ENCODE measurements around the gene ZFP36. TPM values are rescaled to one million over a fixed set of nuclear protein-coding genes. Genes with fewer than 3 reads are reported as not detected.

The ZFP36 gene
- total and polyA plus RNA-seq, 7 experiments from 2014 or later = 72.1 to 1,250 (median 177) TPM

DNA sequence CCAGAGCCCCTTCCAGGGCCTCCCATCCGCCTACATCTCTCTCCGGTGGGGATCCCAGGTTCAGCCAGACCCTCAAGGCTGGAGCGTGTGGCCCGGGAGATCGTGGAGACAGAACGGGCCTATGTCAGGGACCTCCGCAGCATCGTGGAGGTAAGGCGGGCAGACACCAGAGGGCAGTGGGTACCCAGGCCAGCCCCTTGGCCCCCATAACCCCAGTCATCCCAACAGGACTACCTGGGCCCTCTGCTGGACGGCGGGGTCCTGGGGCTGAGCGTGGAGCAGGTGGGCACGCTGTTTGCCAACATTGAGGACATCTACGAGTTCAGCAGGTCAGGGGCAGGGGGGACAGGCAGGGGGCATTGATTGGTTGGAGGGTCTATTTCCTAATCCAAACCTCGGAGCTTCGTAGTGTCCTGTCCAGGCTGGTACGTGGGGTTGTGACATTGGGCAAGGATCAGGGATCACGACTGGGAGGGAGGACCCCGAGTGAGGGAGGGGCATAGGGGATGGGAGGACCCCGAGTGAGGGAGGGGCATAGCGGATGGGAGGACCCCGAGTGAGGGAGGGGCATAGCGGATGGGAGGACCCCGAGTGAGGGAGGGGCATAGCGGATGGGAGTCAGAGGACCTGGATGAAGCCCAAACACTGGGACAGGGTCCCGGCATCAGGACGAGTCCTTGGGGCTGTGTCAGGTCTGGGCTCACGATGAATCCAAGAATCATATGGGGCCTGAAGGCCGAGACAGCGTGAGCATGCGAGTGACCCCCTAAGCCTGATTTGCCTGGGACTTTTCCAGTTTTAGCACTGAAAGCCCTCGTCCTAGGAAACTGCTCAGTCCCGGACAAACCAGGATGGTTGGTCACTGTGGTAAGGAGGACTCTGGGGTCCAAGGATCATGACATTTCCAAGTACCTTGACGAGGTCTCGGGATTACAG is 8.7 kb downstream of the ZFP36 start:
- Histone ChIP-seq H3K9me3 (ENCODE audit: control insufficient read depth in 2 of 3, low read length in 3 of 3) (no peaks in the 10 kb centered on the region), H3K36me3 (ENCODE audit: control insufficient read depth in 2 of 3, insufficient read depth in 3 of 3, low read length in 3 of 3) (peaks cover 0 to 30% (median 0%) of the 10 kb centered on the region in 3 experiments), H3K27me3 (ENCODE audit: control insufficient read depth in 2 of 2, insufficient read depth in 2 of 2, low read length in 2 of 2) (no peaks in the 10 kb centered on the region), H3K4me3 (ENCODE audit: low read length) (no peak overlapping the region), H3K27ac (ENCODE audit: low read depth, low read length) (no peak overlapping the region), H3K4me1 (ENCODE audit: control insufficient read depth in 2 of 2, insufficient read depth in 2 of 2, low read length in 2 of 2) (peaks cover 14 to 21% of the 10 kb centered on the region in 2 donors)
- DNase-seq = no peak
- ChIA-PET CTCF (interaction anchor here (0.6 to 1.6 kb wide), 4 partner anchors 10 to 327 kb away, joined by 3 to 5 read pairs (median 4); no protein-coding TSS in a partner anchor), POLR2A (interaction anchor here (0.9 to 5.8 kb wide), 8 partner anchors 9 to 31 kb away, joined by 3 to 25 read pairs (median 5); partner anchors contain the start of genes PAF1 and RPS16)
- Mint-ChIP-seq H3K36me3 (peaks cover 0 to 17% (median 5%) of the 10 kb centered on the region in 5 donors), H3K27ac (peak overlapping the region in 5 of 9 donors; percentile 29 to 92 (median 69)), H3K4me3 (peak overlapping the region in 3 of 10 donors; percentile 5 to 51 (median 6)), H3K27me3 (peaks cover 0 to 3% (median 0%) of the 10 kb centered on the region in 5 donors), H3K4me1 (peaks cover 17 to 36% (median 31%) of the 10 kb centered on the region in 7 donors), H3K9me3 (peaks cover 0 to 7% (median 0%) of the 10 kb centered on the region in 11 donors)
- intact Hi-C loops (cut with micrococcal nuclease) = no loop called here
- ATAC-seq = no peak

DNA sequence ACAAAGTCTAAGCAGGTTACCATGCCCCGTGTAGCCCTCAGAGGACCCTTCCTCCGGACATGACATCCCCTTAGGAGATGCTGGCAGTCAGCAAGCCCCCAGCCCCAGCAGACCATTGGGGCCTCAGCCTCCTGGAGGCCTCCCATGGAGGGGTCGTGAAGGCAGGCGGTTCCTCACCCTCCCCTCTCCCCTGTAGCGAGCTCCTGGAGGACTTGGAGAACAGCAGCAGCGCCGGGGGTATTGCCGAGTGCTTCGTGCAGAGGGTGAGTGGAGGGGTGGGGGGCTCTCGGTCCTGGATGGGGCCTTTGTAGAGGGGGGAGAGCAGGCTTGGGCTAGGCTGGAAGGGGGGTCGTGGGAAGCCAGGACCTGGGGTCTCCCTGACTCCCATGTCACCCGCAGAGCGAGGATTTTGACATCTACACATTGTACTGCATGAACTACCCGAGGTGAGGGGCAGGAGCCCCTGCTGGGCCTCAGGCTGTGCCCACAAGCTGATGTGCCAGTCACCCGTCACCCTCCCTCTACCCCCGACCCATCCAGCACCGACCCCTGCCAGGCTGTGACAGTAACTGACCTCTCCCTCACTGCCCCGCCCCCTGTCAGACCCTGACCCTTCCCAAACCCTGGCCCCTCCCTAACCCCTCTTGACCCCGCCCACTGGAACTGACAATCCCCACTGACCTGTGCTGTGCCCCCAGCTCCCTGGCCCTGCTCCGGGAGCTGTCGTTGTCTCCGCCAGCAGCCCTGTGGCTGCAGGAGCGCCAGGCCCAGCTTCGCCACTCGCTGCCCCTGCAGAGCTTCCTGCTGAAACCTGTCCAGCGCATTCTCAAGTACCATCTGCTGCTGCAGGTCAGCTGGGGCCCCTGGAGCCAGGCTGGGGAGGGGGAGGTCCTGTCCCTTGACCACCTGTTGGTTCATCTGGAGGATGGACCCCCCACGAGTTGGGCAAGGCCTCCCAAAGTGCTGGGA is 9.8 kb downstream of the ZFP36 start:
- Histone ChIP-seq H3K4me1 (ENCODE audit: control insufficient read depth in 2 of 2, insufficient read depth in 2 of 2, low read length in 2 of 2) (peaks cover 3 to 10% of the 10 kb centered on the region in 2 donors), H3K27ac (ENCODE audit: low read depth, low read length) (no peak overlapping the region), H3K4me3 (ENCODE audit: low read length) (no peak overlapping the region), H3K27me3 (ENCODE audit: control insufficient read depth in 2 of 2, insufficient read depth in 2 of 2, low read length in 2 of 2) (no peaks in the 10 kb centered on the region), H3K36me3 (ENCODE audit: control insufficient read depth in 2 of 3, insufficient read depth in 3 of 3, low read length in 3 of 3) (peaks cover 0 to 30% (median 0%) of the 10 kb centered on the region in 3 experiments), H3K9me3 (ENCODE audit: control insufficient read depth in 2 of 3, low read length in 3 of 3) (no peaks in the 10 kb centered on the region)
- ChIA-PET POLR2A (interaction anchor here (0.6 to 5.8 kb wide), 5 partner anchors 10 to 1149 kb away, joined by 3 to 25 read pairs (median 4); partner anchors contain the start of genes PAF1 and RPS16), CTCF (interaction anchor here (0.6 kb wide), 1 partner anchor 133 kb away, joined by 3 read pairs; no protein-coding TSS in a partner anchor)
- peaks cover 0 to 3% (median 0%) of the 10 kb centered on the region in 5 donors for H3K27me3 Mint-ChIP-seq
- peaks cover 7 to 25% (median 21%) of the 10 kb centered on the region in 7 donors for H3K4me1 Mint-ChIP-seq
- intact Hi-C loops (cut with micrococcal nuclease) = no loop called here
- H3K9me3 Mint-ChIP-seq = peaks cover 0 to 7% (median 0%) of the 10 kb centered on the region in 11 donors
- H3K4me3 Mint-ChIP-seq = no peak overlapping the region
- no peak for ATAC-seq
- H3K36me3 Mint-ChIP-seq = peaks cover 0 to 11% (median 5%) of the 10 kb centered on the region in 5 donors
- no peak for DNase-seq
- H3K27ac Mint-ChIP-seq = peak overlapping the region in 1 of 9 donors; percentile 69

DNA sequence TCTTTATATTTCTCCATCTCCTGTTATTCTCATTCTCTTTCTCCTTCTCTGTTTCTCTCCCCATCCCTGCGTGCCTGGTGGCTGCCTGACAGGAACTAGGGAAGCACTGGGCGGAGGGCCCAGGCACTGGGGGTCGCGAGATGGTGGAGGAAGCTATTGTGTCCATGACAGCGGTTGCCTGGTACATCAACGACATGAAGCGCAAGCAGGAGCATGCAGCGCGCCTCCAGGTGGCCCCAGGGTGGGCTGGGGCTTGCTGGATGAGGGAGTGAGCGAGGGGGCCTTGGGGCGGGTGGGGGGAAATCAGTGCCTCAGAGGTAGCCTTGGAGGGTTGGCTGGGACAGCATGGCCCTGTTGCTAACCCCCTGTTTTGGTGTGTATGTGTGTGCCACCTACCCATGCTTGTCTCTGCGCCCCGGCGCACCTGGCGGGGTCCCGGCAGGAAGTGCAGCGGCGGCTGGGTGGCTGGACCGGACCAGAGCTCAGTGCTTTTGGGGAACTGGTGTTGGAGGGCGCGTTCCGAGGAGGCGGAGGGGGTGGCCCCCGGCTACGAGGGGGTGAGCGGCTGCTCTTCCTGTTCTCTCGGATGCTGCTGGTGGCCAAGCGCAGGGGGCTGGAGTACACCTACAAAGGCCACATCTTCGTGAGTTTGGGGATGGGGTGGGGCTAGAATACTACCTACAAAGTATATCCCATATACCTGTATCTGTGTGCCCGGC is 11.0 kb downstream of the ZFP36 start:
- peaks cover 0 to 7% of the 10 kb centered on the region in 2 donors for H3K4me1 ChIP-seq (ENCODE audit: control insufficient read depth in 2 of 2, insufficient read depth in 2 of 2, low read length in 2 of 2)
- no peak overlapping the region for H3K4me3 ChIP-seq (ENCODE audit: low read length)
- H3K4me3 Mint-ChIP-seq = no peak overlapping the region
- no peaks in the 10 kb centered on the region for H3K9me3 Mint-ChIP-seq
- POLR2A ChIA-PET = interaction anchor here (1.0 to 5.8 kb wide), 4 partner anchors 9 to 18 kb away, joined by 4 to 25 read pairs (median 5); partner anchors contain the start of gene RPS16
- CTCF ChIA-PET = no interaction called here
- no peaks in the 10 kb centered on the region for H3K27me3 ChIP-seq (ENCODE audit: control insufficient read depth in 2 of 2, insufficient read depth in 2 of 2, low read length in 2 of 2)
- peaks cover 0 to 11% (median 0%) of the 10 kb centered on the region in 5 donors for H3K36me3 Mint-ChIP-seq
- H3K36me3 ChIP-seq (ENCODE audit: control insufficient read depth in 2 of 3, insufficient read depth in 3 of 3, low read length in 3 of 3) = peaks cover 0 to 36% (median 0%) of the 10 kb centered on the region in 3 experiments
- no peak overlapping the region for H3K27ac ChIP-seq (ENCODE audit: low read depth, low read length)
- H3K9me3 ChIP-seq (ENCODE audit: control insufficient read depth in 2 of 3, low read length in 3 of 3) = no peaks in the 10 kb centered on the region
- intact Hi-C loops (cut with micrococcal nuclease) = no loop called here
- H3K4me1 Mint-ChIP-seq = peaks cover 5 to 17% (median 12%) of the 10 kb centered on the region in 7 donors
- no peaks in the 10 kb centered on the region for H3K27me3 Mint-ChIP-seq
- no peak for ATAC-seq
- DNase-seq = no peak
- H3K27ac Mint-ChIP-seq = peak overlapping the region in 5 of 9 donors; percentile 2 to 53 (median 13)

DNA sequence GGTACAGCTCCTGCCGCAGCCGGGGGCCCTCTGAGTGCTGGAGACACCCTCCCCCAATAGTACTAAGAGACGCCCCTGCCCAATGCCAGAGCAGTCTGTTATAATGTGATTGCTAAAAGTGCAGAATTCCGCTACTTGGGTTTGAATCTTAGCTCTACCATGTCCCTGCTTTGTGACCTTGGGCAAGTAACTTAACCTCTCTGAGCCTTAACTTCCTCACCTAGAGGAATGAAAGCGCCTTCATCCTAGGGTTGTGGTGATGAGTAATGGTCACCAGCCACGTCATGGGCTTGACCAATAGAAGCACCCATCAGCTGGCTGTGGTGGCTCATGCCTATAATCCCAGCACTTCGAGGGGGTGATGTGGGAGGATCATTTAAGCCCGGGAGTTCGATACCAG is 12.4 kb downstream of the ZFP36 start:
- H3K4me1 Mint-ChIP-seq = peaks cover 1 to 13% (median 8%) of the 10 kb centered on the region in 7 donors
- CTCF ChIA-PET = no interaction called here
- no peaks in the 10 kb centered on the region for H3K27me3 Mint-ChIP-seq
- Histone ChIP-seq H3K27ac (ENCODE audit: low read depth, low read length) (no peak overlapping the region), H3K9me3 (ENCODE audit: control insufficient read depth in 2 of 3, low read length in 3 of 3) (no peaks in the 10 kb centered on the region), H3K27me3 (ENCODE audit: control insufficient read depth in 2 of 2, insufficient read depth in 2 of 2, low read length in 2 of 2) (no peaks in the 10 kb centered on the region), H3K36me3 (ENCODE audit: control insufficient read depth in 2 of 3, insufficient read depth in 3 of 3, low read length in 3 of 3) (peaks cover 0 to 45% (median 0%) of the 10 kb centered on the region in 3 experiments), H3K4me3 (ENCODE audit: low read length) (no peak overlapping the region), H3K4me1 (ENCODE audit: control insufficient read depth in 2 of 2, insufficient read depth in 2 of 2, low read length in 2 of 2) (peaks cover 0 to 3% of the 10 kb centered on the region in 2 donors)
- no peak overlapping the region for H3K4me3 Mint-ChIP-seq
- ATAC-seq (no peak), DNase-seq (no peak)
- H3K36me3 Mint-ChIP-seq = peaks cover 0 to 16% (median 2%) of the 10 kb centered on the region in 5 donors
- POLR2A ChIA-PET = interaction anchor here (0.6 to 5.8 kb wide), 5 partner anchors 8 to 72 kb away, joined by 3 to 25 read pairs (median 4); partner anchors contain the start of gene RPS16
- intact Hi-C loops (cut with micrococcal nuclease) = no loop called here
- no peaks in the 10 kb centered on the region for H3K9me3 Mint-ChIP-seq
- peak overlapping the region in 3 of 9 donors; percentile 52 to 84 (median 69) for H3K27ac Mint-ChIP-seq

DNA sequence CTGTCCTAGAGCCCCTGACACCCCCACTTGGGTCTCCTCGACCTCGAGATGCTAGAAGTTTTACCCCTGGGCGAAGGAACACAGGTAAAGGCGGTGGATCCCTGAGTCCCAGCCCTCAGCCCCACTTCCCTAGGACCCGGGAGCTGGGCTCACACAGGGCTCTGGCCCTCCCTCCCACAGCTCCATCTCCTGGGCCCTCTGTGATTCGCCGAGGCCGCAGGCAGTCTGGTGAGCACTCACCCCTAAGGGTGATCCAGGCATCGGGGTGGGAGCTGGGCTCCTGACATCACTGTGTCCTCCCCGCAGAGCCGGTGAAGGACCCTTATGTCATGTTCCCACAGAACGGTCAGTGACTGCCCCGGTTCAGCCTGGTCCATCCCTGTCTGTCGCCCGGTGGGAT is 14.1 kb downstream of the ZFP36 start:
- H3K4me3 Mint-ChIP-seq = no peak overlapping the region
- CTCF ChIA-PET = interaction anchor here (1.2 kb wide), 1 partner anchor 15 kb away, joined by 4 read pairs; the partner anchor contains the start of gene RPS16
- H3K4me3 ChIP-seq (ENCODE audit: low read length) = no peak overlapping the region
- ATAC-seq (no peak), DNase-seq (no peak)
- H3K4me1 ChIP-seq (ENCODE audit: control insufficient read depth in 2 of 2, insufficient read depth in 2 of 2, low read length in 2 of 2) = no peaks in the 10 kb centered on the region
- intact Hi-C loops (cut with micrococcal nuclease) = no loop called here
- H3K27ac ChIP-seq (ENCODE audit: low read depth, low read length) = no peak overlapping the region
- no peaks in the 10 kb centered on the region for H3K9me3 Mint-ChIP-seq
- H3K36me3 ChIP-seq (ENCODE audit: control insufficient read depth in 2 of 3, insufficient read depth in 3 of 3, low read length in 3 of 3) = peaks cover 0 to 56% (median 0%) of the 10 kb centered on the region in 3 experiments
- H3K27me3 Mint-ChIP-seq = no peaks in the 10 kb centered on the region
- peaks cover 0 to 22% (median 3%) of the 10 kb centered on the region in 5 donors for H3K36me3 Mint-ChIP-seq
- POLR2A ChIA-PET = interaction anchor here (1.3 to 5.8 kb wide), 3 partner anchors 15 to 29 kb away, joined by 3 to 25 read pairs (median 3); partner anchors contain the start of genes MED29, PAF1, RPS16 and SUPT5H
- no peaks in the 10 kb centered on the region for H3K9me3 ChIP-seq (ENCODE audit: control insufficient read depth in 2 of 3, low read length in 3 of 3)
- H3K4me1 Mint-ChIP-seq = peaks cover 0 to 6% (median 0%) of the 10 kb centered on the region in 7 donors
- H3K27ac Mint-ChIP-seq = no peak overlapping the region
- no peaks in the 10 kb centered on the region for H3K27me3 ChIP-seq (ENCODE audit: control insufficient read depth in 2 of 2, insufficient read depth in 2 of 2, low read length in 2 of 2)
